ENCODE measurements around the gene IMMP2L.

DNA sequence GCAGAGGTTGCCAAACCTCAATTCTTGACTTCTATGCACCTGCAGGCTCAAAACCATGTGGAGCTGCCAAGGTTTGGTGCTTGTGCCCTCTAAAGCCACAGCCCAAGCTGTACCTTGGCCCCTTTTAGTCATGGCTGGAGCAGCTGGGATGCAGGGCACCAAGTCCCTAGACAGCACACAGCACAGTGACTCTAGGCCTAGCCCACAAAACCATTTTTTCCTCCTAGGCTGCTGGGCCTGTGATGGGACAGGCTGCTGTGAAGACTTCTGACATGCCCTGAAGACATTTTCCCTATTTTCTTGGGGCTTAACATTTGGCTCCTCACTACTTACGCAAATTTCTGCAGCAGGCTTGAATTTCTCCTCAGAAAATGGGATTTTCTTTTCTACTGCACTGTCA lies 499.1 kb downstream of the IMMP2L start:
- TF ChIP-seq MYC (IDR thresholded peaks at IDR 0.05; ENCODE audit: low read depth, low read length) (no peak), EZH2 (IDR thresholded peaks at IDR 0.05; ENCODE audit: borderline replicate concordance, low read depth, low read length, severe bottlenecking) (no peak), POLR2A (IDR thresholded peaks at IDR 0.05; ENCODE audit: low read depth, low read length) (no peak), POLR2AphosphoS5 (IDR thresholded peaks at IDR 0.05; ENCODE audit: insufficient read depth, low read depth, low read length) (no peak), FOS (IDR thresholded peaks at IDR 0.05; ENCODE audit: borderline replicate concordance, insufficient read depth, low read length) (no peak), GATA2 (IDR thresholded peaks at IDR 0.05; ENCODE audit: insufficient read depth, insufficient read length, low read depth, low read length) (no peak)
- TF ChIP-seq, protein P1, sequence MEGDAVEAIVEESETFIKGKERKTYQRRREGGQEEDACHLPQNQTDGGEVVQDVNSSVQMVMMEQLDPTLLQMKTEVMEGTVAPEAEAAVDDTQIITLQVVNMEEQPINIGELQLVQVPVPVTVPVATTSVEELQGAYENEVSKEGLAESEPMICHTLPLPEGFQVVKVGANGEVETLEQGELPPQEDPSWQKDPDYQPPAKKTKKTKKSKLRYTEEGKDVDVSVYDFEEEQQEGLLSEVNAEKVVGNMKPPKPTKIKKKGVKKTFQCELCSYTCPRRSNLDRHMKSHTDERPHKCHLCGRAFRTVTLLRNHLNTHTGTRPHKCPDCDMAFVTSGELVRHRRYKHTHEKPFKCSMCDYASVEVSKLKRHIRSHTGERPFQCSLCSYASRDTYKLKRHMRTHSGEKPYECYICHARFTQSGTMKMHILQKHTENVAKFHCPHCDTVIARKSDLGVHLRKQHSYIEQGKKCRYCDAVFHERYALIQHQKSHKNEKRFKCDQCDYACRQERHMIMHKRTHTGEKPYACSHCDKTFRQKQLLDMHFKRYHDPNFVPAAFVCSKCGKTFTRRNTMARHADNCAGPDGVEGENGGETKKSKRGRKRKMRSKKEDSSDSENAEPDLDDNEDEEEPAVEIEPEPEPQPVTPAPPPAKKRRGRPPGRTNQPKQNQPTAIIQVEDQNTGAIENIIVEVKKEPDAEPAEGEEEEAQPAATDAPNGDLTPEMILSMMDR (IDR thresholded peaks at IDR 0.05; ENCODE audit: extremely low read depth in 1 of 2, insufficient read depth in 1 of 2, low read depth in 1 of 2, low read length in 2 of 2): no peak
